ENCODE measurements around the gene IGFL1.

DNA sequence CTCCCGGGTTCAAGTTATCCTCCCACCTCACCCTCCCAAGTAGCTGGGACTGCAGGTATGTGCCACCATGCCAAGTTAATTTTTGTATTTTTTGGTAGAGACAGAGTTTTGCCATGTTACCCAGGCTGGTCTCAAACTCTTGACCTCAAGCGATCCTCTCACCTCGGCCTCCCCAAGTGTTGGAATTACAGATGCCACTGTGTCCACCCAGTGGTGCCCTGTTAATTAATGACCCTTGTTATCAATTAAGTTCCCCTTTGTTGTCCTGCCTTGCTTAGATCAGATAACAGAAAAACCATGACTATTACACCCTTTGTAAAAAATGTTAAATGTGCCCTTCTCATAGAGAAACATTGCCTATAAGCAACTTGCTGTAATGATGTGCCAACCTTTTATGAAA is 34.4 kb upstream of the IGFL1 start:
- TF ChIP-seq, protein P1, sequence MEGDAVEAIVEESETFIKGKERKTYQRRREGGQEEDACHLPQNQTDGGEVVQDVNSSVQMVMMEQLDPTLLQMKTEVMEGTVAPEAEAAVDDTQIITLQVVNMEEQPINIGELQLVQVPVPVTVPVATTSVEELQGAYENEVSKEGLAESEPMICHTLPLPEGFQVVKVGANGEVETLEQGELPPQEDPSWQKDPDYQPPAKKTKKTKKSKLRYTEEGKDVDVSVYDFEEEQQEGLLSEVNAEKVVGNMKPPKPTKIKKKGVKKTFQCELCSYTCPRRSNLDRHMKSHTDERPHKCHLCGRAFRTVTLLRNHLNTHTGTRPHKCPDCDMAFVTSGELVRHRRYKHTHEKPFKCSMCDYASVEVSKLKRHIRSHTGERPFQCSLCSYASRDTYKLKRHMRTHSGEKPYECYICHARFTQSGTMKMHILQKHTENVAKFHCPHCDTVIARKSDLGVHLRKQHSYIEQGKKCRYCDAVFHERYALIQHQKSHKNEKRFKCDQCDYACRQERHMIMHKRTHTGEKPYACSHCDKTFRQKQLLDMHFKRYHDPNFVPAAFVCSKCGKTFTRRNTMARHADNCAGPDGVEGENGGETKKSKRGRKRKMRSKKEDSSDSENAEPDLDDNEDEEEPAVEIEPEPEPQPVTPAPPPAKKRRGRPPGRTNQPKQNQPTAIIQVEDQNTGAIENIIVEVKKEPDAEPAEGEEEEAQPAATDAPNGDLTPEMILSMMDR (conservative IDR thresholded peaks at IDR 0.05 in 1 of 2, IDR thresholded peaks at IDR 0.05 in 1 of 2; ENCODE audit: extremely low read depth in 1 of 2, insufficient read depth in 1 of 2, low read depth in 1 of 2, low read length in 2 of 2) = no peak
- TF ChIP-seq EZH2 (IDR thresholded peaks at IDR 0.05; ENCODE audit: borderline replicate concordance, low read length) = no peak

Data from mammary epithelial cell (primary cell).